ENCODE data around the gene ZNF346. TPM values are rescaled to one million over a fixed set of nuclear protein-coding genes. Genes with fewer than 3 reads are reported as not detected.

Gene ZNF346
- total and polyA plus RNA-seq, 8 donors: 4.7 to 122 (median 16.4) TPM

DNA sequence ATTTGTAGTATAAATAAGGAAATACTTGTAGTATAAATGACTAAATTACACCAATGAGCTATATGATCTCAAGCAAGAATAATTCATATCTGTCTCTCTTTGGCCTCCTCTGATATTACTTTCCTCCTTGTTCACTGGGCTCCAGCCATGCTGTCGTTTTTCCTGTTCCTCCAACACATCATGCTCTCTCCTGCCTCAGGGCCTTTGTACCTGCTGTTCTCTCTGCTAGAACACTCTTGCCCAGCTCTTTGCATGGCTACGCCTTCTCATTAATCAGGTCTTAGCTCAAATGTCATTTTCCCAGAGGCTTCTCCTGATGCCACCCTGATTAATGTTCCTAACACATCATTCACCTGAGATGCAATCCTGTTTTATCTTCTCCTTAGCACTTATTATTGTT lies 2.5 kb upstream of the ZNF346 start:
- Histone ChIP-seq H3K36me3 (no peaks in the 10 kb centered on the region), H3K27ac (no peak overlapping the region), H3K4me1 (peaks cover 16 to 33% (median 23%) of the 10 kb centered on the region in 4 donors), H3K4me3 (no peak overlapping the region), H3K9me3 (no peaks in the 10 kb centered on the region), H3K27me3 (no peaks in the 10 kb centered on the region)
- DNase-seq: no peak
- TF ChIP-seq POLR2A (IDR thresholded peaks at IDR 0.05): no peak
- TF ChIP-seq EP300 (IDR thresholded peaks at IDR 0.05): no peak
- TF ChIP-seq, protein P1, sequence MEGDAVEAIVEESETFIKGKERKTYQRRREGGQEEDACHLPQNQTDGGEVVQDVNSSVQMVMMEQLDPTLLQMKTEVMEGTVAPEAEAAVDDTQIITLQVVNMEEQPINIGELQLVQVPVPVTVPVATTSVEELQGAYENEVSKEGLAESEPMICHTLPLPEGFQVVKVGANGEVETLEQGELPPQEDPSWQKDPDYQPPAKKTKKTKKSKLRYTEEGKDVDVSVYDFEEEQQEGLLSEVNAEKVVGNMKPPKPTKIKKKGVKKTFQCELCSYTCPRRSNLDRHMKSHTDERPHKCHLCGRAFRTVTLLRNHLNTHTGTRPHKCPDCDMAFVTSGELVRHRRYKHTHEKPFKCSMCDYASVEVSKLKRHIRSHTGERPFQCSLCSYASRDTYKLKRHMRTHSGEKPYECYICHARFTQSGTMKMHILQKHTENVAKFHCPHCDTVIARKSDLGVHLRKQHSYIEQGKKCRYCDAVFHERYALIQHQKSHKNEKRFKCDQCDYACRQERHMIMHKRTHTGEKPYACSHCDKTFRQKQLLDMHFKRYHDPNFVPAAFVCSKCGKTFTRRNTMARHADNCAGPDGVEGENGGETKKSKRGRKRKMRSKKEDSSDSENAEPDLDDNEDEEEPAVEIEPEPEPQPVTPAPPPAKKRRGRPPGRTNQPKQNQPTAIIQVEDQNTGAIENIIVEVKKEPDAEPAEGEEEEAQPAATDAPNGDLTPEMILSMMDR (IDR thresholded peaks at IDR 0.05): no peak
- no peak for TF ChIP-seq POLR2AphosphoS5 (IDR thresholded peaks at IDR 0.05)
- intact Hi-C loops (cut with DNase I; ENCODE audit: low total_unique reads): no loop called here
- WGBS, 5 donors: 88 to 96% (median 94%) methylated on average over 2 of the region's 2 CpGs

DNA sequence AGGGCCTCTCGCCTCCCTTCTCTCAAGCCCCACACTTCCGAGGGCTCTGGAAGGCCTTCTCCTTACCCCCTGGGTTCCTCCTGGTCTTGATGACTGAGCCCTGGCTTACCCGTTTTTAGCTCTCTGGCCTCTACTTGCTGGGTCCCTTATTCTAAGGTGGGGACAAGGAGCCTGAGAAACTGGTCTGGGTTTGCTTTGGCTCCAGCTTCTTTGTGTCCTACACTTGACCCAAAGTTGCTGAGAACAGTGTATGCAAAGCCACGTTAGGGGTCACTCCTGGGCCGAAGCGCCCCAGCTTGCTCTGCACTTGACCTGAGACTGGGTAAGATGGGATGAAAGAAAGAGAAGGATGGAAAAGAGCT lies 788 bp downstream of the ZNF346 start:
- peak in 1 of 2 donors; percentile 34 for DNase-seq
- no peaks in the 10 kb centered on the region for H3K9me3 ChIP-seq

DNA sequence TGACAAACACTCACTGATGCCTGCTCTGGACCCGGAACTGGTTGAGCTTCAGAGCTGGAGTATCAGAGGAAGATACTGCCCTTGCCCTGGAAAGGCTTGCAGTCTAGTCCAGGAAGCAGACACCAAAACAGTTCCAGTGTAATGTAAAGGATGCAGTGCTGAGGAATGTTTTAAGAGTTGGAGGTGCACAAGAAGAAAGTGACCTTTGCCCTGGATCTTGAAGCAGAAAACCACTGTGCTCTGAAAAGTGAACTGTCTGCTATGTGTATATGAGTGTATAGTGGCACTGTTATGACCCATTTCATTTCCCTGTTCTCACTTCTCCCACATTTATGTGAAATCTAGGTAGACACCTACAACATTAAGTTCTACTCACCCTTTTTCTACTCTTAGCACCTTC lies 2.1 kb downstream of the ZNF346 start:
- intact Hi-C loops (cut with DNase I; ENCODE audit: low total_unique reads): no loop called here
- peaks cover 0 to 17% (median 11%) of the 10 kb centered on the region in 4 donors for H3K36me3 ChIP-seq
- H3K9me3 ChIP-seq: no peaks in the 10 kb centered on the region
- no peak for DNase-seq
- H3K4me3 ChIP-seq: no peak overlapping the region
- peaks cover 16 to 39% (median 26%) of the 10 kb centered on the region in 4 donors for H3K4me1 ChIP-seq
- no peaks in the 10 kb centered on the region for H3K27me3 ChIP-seq
- H3K27ac ChIP-seq: peak overlapping the region in 2 of 5 donors; percentile 7 to 50
- TF ChIP-seq POLR2A (IDR thresholded peaks at IDR 0.05): no peak
- TF ChIP-seq, protein P1 (IDR thresholded peaks at IDR 0.05): no peak
- no peak for TF ChIP-seq EP300 (IDR thresholded peaks at IDR 0.05)
- TF ChIP-seq POLR2AphosphoS5 (IDR thresholded peaks at IDR 0.05): no peak
- WGBS, 5 donors: 76 to 100% (median 90%) methylated on average over 1 of the region's 1 CpG

More for the DNA sequence above, 788 bp downstream of the ZNF346 start:
- TF ChIP-seq, protein P1 (IDR thresholded peaks at IDR 0.05): no peak
- no peak for TF ChIP-seq POLR2A (IDR thresholded peaks at IDR 0.05)
- Histone ChIP-seq H3K27ac (peak overlapping the region; percentile 73 to 88 (median 84)), H3K4me3 (peak overlapping the region; percentile 62 to 90 (median 84)), H3K27me3 (no peaks in the 10 kb centered on the region), H3K4me1 (peaks cover 16 to 39% (median 26%) of the 10 kb centered on the region in 4 donors), H3K36me3 (peaks cover 0 to 12% (median 10%) of the 10 kb centered on the region in 4 donors)
- intact Hi-C loops (cut with DNase I; ENCODE audit: low total_unique reads): no loop called here
- 8 to 21% (median 13%) methylated on average over 6 of the region's 6 CpGs for WGBS, 5 donors

DNA sequence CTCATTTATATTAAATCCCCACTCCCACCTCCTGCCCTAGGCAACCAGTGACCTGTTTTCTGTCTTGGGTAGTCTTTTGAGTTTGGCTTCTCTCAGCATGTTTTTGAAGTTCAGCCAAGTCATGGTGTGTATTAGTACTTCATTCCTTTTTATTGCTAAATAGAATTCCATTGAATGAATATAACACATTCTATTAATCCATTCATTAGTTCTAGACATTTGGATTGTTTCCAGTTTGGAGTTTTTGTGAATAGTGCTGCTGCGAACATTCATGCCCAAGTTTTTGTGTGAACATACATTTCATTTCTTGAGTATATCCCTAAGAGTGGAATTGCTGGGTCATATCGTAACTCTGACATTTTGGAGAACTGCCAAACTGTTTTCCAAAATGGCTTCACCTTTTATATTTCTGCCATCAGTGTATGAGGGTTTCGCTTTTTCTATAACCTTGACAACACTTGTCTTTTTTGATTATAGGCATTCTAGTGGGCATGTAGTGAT lies 2.7 kb downstream of the ZNF346 start:
- H3K27me3 ChIP-seq: no peaks in the 10 kb centered on the region
- no peak overlapping the region for H3K4me3 ChIP-seq
- TF ChIP-seq POLR2AphosphoS5 (IDR thresholded peaks at IDR 0.05): peak in 1 of 3 donors; percentile 5
- TF ChIP-seq EP300 (IDR thresholded peaks at IDR 0.05): no peak
- TF ChIP-seq, protein P1 (IDR thresholded peaks at IDR 0.05): no peak
- no peak for DNase-seq
- peaks cover 16 to 39% (median 26%) of the 10 kb centered on the region in 4 donors for H3K4me1 ChIP-seq
- no peaks in the 10 kb centered on the region for H3K9me3 ChIP-seq
- intact Hi-C loops (cut with DNase I; ENCODE audit: low total_unique reads): no loop called here
- peak overlapping the region in 1 of 5 donors; percentile 50 for H3K27ac ChIP-seq
- H3K36me3 ChIP-seq: peaks cover 0 to 20% (median 14%) of the 10 kb centered on the region in 4 donors
- 71 to 88% (median 82%) methylated on average over 3 of the region's 3 CpGs for WGBS, 5 donors
